Nucleus accumbens (tissue), 56 donors: ENCODE data around the gene ERVH48-1.
"Not testable (repeated sequence)": the region's sequence is repeated elsewhere in the genome, so short reads cannot be mapped to it uniquely, and the experiment has no call there.

ENCODE experiments used
- DNase-seq, 56 donors: peaks; one replicate each; lab custom pipeline; 2025; lab: John Stamatoyannopoulos, UW

ERVH48-1 gene

DNA sequence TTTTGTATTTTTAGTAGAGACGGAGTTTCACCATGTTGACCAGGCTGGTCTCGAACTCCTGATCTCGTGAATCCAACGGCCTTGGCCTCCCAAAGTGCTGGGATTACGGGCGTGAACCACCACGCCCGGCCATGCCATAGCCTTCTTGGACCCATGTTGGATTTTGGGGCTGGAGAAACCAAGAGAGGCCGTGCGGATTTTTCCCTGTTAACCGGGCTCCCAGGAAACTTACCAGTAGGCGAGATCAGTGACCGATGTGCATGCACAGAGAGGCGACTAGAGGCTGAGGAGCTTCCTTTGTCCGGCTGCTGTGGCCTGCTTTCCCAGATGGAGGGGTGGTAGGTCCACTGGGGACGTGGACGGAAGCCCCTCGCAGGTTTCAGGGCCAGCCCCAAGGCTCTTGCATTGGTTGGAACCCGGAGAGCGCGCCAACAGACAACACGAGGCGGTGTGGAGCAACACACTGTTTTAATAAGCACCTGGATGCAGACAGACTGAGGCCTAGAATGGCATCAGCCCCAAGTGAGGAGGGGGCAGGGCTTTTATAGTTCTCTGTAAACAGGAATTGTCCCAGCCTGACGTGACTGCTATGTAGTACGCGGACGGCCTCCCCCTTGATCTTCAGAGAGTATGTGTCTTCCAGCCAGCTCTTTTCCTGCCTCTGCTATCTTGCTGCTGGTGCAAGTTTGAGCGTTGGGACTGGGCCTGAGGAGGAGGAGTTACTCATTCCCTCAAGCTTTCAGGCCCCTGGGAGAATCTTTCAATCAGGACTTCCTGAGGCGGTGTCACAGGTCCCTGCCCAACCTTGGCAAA is at the start of gene ERVH48-1:
ERVH48-1 (minus strand) TSS at position 517 of the 813 bp plus-strand sequence. CDS start 6,624 bp downstream, outside the sequence.
- DNase-seq = no peak

DNA sequence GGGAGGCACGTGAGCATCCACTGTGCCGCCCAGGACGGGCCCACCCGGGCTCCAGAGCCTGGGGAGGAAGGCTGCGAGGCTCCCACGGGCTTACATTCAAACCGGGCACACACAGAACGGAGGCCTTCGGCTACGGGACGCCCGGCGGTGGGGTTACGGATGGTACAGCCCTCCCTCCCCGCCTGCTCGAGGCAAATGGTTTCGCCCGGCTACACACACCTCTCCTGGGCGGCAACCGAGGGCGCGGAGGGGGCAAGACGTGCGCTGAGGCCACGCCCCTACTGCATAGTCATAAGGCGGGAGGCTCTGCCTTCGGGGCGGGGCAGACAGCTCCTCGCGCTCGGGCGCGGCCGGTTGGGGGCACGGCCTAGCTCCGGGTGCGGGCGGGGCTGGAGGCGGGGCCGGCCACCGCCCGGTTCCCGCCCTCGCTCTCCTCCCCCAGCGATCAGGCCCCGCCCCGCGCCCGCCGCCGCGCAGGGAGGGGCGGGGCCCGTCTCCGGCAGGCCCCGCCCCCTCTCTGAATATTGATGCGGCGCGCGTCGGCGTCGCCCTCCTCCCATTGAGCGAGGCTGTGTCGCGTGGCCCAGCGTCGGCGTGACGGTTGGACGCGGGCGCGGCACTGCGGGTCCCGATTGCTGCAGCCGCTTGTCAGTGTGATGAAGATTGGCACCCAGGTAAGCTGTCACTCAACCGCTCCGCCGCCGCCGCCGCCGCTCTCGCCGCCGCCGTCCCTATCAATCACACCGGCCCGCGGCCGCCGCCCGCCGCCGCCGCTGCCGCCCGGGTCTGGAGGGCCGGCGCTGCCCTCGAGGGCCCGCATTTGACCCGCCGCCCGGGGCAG is 48.8 kb upstream of the ERVH48-1 start, which contains the start of gene PKNOX1:
PKNOX1 (plus strand) TSS at position 572 of the 841 bp plus-strand sequence. CDS start 29,820 bp downstream, outside the sequence.
- DNase-seq = peak; percentile 83 to 100 (median 99)

DNA sequence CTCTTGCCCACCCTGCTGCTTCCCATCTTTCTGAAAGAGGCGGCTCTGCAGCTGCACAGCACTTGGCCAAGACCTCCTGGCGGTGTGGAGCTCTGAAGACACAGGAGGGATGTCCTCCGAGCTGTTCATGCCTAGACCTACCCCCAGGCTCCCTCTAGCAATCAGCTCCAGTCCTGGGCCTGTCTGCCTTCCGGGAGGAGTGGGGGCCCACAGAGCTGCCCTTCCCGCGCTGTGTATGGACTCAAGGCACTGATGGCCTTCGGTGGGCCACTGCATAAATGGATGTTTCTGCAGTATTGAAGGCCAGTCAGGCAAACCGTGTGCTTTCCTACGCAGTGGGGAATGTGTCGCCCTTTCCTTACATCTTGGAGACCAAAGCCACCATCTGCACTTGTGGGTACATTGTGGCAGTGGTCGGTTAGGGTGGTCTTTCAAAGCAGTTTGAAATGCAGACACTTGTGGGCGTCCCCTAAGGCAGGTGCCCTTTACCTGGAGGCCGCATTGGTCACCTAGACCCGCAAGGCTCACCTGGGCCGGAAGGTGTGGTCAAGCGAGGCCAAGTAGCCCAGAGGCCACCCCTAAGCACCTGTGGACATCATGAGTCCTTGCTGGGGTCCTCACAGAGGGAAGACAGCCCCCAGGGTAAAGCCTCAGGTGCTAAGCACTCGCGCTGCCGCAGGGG is 48.0 kb upstream of the ERVH48-1 start:
- peak in 2 of 56 donors; percentile 22 to 24 for DNase-seq

DNA sequence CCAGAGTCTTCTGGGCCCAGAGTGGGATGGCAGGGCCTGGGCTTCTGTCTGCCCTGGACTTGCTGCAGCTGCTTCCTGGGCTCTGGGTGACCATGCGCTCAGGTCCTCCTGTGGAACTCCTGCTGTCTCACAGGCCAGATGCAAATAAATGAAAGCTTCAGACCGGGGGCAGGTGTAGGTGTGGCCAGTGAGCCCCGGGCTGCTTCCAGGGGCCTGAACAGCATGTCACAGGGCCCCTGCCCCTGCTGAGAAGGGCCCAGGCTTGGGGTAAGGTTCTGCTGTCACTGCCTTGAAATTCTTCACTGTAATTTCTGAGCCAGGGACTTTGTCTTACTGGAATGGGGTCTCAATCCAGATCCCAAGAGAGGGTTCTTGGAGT is 46.5 kb upstream of the ERVH48-1 start:
- no peak for DNase-seq

DNA sequence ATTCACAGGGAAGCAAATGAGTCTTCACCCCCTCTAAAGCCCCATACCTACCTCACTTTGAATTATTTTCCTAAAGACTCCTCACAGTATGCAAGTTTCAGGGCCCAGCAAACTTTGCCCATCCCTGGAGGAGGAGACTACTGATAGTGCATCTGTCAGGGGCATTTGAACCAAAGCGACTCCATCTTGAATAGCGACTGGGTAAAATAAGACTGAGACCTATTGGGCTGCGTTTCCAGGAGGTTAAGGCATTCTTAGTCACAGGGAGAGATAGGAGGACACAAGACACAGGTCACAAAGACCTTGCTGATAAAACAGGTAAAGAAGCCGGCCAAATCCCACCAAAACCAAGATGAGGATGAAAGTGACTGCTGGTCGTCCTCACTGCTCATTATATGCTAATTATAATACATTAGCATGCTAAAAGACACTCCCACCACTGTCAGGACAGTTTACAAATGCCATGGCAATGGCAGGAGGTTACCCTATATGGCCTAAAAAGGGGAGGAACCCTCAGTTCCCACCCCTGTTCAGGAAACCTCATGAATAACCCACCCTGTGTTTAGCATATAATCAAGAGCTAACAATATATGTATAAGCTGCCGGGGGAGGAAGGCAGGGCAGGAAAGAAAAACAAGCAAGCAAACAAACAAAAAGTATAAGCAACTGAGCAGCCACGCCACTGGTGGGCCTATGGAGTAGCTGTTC is 45.7 kb upstream of the ERVH48-1 start:
- no peak for DNase-seq

DNA sequence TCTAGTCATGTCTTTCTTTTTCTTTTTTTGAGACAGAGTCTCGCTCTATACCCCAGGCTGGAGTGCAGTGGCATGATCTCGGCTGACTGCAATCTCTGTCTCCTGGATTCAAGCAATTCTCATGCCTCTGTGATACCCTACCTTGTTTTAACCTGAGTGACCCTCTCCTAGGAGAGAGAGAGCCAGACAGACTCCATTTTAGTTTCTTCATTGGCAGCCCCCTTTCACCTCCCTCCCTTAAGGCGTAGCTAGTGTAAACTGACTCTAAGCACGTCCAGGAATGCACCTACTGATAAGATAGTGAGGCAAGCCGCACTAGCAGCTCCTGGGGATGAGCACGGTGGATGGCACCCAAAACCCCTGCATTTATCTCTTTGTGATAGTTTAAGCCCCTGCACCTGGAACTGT is 43.8 kb upstream of the ERVH48-1 start:
- DNase-seq = no peak

DNA sequence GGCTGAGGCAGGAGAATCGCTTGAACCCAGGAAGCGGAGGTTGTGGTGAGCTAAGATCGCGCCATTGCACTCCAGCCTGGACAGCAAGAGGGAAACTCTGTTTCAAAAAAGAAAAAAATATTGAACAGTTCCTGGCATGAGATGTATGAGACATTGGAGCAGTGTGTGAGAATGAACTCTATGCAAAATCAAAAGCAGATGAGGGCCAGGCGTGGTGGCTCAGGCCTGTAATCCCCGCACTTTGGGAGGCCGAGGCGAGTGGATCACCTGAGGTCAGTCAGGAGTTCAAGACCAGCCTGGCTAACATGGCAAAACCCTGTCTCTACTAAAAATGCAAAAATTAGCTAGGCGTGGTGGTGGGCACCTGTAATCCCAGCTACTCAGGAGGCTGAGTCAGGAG is 42.2 kb upstream of the ERVH48-1 start:
- DNase-seq = not testable (repeated sequence)

DNA sequence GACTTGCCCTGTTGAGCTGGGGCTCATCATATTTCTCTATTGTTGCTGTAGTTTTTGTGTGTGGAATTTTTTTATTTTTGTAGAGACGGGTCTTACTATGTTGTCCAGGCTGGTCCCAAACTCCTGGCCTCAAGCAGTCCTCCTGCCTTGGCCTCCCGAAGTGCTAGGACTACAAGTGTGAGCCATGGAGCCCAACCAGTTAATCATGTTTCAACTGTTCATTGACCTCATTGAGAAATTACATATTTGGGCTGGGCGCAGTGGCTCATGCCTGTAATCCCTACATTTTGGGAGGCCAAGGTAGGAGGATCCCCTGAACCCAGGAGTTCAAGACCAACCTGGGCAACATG is 39.8 kb upstream of the ERVH48-1 start:
- no peak for DNase-seq

DNA sequence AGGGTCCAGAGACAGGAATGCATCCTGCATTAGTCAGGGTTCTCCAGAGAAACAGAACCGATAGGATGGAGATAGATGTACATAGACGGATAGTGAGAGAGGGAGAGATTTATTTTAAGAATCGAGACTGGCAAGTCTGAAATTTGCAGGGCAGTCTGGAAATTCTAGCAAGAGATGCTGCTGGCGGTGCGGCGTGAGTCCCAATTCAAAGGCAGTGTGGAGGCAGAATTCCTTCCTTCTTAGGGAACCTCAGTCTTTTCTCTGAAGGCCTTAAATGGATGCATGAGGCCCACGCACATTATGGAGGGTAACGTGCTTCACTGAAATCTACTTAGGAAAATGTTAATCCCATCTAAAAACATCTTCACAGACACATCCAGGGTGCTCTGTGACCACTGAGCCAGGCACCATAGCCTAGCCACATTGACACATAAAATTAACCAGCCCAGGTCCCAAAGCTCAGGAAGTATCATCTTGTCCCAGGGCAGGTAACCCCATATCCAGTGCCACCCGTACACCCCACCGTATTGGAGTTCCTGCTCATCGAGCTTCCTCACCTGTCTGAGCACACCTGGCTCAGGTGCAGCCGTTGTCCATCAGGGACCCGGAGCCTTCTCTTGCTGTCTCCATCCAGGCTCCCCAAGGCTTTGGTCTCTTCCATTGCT is 39.2 kb upstream of the ERVH48-1 start:
- no peak for DNase-seq

DNA sequence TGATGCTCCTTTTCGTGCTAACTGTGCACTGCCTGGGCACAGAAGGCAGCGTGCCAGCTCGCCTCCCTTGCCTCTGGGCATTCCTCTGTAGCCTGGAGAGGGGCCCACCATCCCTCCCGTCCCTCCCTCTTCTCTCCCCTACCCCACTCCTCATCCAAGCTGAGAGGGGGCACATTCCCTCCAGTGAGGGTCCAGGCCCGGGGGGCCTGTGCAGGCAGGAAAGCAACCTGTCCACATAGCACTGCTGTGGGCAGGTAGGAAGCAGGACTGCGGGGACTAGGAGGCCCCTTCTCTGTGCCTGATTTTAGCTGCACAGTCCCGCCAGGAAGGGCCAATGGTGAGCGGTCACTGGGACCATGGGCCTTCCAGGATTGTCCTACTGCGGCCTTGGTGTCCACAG is 38.7 kb upstream of the ERVH48-1 start:
- DNase-seq = no peak

DNA sequence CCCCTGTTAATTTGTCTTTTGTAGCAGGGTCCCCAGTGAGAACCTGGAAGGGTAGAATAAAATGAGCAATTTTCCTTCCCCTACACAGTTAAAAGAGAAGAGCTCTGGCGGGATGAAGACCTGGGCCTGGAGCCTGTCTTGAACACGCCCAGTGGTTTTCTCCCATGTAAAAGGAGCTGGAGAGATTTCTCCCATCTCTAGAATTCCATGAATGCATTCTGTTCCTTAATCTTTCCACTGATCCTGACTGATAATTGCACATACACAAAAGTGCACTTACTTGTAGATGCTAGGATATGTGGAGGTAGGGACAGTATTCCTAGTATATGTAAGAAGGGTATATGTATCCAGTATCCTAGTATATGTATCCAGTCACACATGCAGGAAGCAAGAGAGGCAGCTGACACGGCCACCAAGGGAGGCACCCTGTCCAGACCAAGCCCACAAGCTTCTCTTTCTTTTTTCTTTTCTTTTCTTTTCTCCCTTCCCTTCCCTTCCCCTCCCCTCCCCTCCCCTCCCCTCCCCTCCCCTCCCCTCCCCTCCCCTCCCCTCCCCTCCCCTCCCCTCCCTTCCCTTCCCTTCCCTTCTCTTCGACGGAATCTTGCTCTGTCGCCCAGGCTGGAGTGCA is 37.1 kb upstream of the ERVH48-1 start:
- DNase-seq = no peak

DNA sequence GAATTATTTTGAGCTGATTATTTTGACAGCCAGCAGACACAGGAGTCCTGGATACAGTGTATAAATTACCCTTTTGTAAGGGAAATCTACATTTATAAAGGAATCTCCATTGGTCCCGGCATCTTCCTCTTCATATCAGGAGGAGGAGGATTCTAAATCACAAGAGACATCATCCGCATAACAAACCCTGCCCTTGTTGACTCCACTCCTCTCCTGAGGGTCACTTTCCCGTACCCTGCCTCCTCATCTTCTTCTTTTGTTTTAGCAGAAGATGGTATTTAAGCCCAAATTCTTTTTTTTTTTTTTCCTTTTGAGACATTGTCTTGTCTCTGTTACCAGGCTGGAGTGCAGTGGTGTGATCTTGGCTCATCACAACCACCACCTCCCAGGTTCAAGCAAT is 34.3 kb upstream of the ERVH48-1 start:
- DNase-seq = no peak

DNA sequence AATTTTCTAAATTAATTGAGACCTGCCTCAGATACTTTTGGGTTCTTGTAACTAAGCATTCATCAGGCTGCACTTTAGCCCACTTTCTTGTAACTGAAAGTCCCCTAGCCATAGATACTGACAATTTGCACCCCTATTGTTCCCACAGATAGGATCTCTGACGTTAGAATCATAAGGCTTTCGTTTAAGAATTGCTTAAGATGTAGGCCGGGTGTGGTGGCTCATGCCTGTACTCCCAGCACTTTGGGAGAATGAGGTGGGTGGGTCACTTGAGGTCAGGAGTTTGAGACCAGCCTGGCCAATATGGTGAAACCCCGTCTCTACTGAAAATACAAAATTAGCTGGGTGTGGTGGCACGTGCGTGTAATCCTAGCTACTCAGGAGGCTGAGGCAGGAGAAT is 32.7 kb upstream of the ERVH48-1 start:
- not testable (repeated sequence) for DNase-seq

DNA sequence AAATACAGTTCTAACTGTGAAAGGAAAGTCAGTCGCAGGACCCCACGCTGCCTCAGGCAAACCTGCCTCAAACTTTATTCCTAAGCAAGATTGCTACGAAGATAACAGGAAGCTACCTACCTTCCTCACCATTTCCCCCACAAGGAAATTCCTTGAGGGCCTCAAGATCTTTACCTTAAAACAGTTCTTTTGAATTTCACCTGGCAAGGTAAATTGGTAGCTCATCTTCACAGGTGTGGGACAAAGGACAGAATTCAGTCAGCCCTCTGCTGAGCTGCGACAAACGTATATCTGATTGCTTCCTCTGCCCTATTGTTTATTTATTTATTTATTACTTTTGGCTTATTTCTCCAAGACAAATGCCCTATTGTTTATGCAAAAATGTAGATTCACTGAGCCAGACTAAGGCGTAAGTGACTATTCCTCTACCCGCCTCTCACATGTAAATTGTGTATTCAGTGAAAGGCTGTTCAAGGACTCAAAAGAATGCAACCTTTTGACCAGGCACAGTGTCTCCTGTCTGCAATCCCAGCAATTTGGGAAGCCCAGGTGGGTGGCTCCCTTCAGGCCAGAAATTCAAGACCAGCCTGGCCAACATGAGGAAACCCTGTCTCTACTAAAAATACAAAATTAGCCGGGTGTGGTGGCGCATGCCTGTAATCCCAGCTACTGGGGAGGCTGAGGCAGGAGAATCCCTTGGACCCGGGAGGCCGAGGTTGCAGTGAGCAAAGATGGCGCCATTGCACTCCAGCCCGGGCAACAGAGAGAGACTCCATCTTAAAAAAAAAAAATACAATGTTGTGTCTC is 31.6 kb upstream of the ERVH48-1 start:
- peak in 19 of 56 donors; percentile 62 to 96 (median 83) for DNase-seq

DNA sequence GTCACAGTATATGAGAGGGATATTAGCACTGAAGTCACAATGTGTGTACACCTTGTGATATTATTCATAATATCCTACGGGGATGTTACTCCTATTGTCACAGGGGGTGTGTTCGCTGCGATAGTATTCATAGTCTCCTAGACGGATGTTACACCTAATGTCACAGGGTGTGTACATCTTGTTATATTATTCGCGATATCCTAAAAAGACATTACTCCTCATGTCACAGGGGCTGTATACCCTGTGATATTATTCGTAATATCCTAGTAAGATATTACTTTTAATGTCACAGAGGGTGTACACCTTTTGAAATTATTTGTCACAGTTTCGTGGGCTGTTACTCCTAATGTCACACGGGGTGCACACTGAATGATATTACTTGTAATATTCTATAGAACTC is 25.8 kb upstream of the ERVH48-1 start:
- not testable (repeated sequence) for DNase-seq

DNA sequence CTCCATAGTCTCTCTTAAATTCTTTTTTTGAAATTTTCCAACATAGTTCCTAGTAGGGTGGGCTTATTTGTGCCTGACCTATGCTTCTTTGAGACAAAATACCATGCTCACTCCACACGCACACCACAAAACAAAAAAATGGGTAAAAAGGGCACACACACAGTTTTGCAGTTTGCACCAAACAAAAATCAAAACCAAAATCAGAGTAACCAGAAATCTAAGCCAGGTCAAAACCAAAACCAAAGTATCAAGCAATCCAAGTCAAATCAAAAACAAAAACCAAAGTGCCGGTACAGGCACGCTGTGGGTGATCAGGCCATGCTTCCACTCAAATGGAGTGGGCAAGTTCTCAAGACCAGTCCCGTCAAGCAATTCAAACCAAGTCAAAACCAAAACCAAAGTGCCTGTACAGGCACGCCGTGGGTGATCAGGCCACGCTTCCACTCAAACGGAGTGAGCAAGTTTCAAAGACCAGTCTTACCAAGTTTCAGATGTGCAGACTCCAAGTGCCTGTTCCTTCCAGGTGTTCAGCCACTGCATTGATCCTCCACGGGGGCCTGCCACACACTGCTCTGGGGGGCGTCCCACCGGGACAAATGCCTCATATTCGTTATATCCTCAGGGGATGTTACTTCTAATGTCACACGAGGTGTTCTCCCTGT is 23.8 kb upstream of the ERVH48-1 start:
- not testable (repeated sequence) for DNase-seq

DNA sequence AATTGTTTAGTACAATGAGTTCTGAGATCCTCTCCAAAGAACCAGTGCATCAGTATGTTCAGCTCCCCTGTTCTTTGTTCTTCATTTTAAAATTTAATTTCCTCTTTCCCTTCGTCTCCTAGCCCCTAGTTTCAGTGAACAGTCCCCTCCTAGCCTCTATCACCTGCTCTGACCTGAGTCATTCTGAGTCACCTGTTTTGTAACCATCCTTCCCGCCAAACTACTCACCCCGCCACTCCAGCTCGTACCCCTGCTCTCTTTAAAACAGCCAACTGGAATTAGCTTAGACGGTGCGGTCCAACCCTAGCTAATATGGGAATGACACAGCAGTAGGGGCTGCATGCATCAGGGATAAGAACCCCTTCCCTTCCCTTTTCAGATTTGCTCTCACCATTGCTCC is 16.8 kb upstream of the ERVH48-1 start:
- no peak for DNase-seq

DNA sequence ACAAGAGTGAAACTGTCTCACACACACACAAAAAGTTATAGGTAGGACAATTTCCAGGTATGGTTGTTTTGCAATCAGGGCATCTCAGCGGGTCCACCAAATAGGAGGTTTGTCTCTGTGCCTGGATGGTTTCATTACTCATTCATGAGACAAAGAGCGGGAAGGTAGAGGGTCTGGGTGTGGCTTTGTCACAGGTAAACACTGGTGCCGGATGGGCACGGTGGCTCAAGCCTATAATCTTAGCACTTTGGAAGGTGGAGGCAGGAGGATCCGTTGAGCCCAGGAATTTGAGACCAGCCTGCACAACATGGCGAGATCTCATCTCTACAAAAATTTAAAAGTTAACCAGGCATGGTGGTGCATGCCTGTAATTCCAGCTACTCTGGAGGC is 16.3 kb upstream of the ERVH48-1 start:
- DNase-seq = no peak
